PC-9 (cell line): ENCODE results near the gene TMPRSS11E.
"Not testable (repeated sequence)": the region's sequence is repeated elsewhere in the genome, so short reads cannot be mapped to it uniquely, and the experiment has no call there.

Experiments
- EZH2 ChIP-seq: fragments of 200-600 bp; sonication (generic); IDR thresholded peaks from 2 replicates; pipeline ENCODE4 v1.8.0; 2017; ENCODE audit warnings: antibody characterized with exemption, low read depth
- TF ChIP-seq, protein P1 (sequence below): fragments of 200-600 bp; sonication (generic); conservative IDR thresholded peaks from 2 replicates; pipeline ENCODE4 v1.6.1; 2017; ENCODE audit warnings: mixed run types, antibody characterized with exemption, mild to moderate bottlenecking, moderate library complexity

DNA sequence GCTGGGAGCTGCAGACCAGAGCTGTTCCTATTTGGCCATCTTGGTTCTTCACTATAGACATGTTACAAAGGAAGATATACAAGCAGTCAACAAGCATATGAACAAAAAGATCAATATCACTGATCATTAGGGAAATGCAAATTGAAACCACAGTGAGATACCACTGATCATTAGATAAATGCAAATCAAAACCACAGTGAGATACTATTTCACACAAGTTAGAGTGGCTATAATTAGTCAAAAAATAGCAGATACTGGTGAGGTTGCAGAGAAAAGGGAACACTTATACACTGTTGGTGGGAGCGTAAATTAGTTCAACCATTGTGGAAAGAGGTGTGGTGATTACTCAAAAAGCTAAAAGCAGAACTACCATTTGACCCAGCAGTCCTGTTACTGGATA lies 58.2 kb downstream of the TMPRSS11E start:
- TF ChIP-seq, protein P1, sequence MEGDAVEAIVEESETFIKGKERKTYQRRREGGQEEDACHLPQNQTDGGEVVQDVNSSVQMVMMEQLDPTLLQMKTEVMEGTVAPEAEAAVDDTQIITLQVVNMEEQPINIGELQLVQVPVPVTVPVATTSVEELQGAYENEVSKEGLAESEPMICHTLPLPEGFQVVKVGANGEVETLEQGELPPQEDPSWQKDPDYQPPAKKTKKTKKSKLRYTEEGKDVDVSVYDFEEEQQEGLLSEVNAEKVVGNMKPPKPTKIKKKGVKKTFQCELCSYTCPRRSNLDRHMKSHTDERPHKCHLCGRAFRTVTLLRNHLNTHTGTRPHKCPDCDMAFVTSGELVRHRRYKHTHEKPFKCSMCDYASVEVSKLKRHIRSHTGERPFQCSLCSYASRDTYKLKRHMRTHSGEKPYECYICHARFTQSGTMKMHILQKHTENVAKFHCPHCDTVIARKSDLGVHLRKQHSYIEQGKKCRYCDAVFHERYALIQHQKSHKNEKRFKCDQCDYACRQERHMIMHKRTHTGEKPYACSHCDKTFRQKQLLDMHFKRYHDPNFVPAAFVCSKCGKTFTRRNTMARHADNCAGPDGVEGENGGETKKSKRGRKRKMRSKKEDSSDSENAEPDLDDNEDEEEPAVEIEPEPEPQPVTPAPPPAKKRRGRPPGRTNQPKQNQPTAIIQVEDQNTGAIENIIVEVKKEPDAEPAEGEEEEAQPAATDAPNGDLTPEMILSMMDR = not testable (repeated sequence)
- TF ChIP-seq EZH2 = not testable (repeated sequence)
